ENCODE results near the gene MAP2K2. TPM values are rescaled to one million over a fixed set of nuclear protein-coding genes. Genes with fewer than 3 reads are reported as not detected.

MAP2K2 gene
- polyA plus RNA-seq, 10 donors: 84.4 to 117 (median 107) TPM

DNA sequence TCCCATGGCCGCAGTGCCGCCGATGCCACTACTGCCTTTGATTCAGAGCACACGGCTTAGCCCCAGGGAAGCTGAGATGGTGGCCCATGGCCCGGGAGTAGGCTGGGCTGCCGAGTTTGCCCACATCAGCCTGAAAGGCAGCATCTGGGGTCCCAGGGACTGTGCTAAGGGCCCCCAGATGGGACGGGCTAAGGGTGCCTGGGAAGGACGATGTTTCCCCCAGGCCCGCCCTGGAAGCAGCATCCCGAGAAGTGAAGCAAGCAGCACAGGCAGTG lies 22.5 kb downstream of the MAP2K2 start:
- DNase-seq: no peak

DNA sequence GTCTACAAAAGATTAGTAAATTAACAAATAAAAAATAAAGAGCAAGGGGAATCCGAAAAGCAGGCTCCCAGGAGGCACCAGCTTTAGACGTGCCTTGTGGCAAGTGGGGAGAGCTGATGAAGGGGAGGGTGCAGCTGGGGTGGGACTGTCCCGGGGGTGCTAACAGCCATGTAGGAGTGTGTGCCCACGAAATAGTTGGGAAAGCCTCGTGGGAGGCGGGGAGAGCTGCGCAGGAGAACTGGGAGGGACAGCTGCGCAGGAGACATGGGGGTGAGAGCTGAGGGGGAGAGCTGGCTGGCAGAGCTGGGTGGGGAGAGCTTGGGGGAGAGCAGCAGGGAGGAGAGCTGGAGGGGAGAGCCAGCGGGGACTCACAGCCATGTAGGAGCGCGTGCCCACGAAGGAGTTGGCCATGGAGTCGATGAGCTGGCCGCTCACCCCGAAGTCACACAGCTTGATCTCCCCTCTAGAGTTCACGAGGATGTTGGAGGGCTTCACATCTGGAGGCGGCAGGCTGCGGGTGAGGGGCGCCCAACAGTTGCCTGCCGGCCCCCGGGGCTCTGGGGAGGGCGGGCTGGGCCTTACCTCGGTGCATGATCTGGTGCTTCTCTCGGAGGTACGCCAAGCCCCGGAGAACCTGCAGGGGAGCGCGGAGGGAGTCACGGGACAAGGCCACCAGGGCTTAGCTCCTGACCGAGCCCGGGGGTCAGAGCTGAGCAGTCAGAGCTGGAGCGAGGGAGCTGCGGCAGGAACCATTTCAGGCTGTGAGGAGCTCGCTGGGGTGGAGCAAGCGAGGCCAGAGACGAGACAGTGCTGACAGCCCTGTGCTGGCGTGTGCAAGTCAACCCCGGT lies 23.1 kb downstream of the MAP2K2 start:
- no peak for DNase-seq

GRCh38 chr19:4099041-4099764 lies 24.7 kb downstream of the MAP2K2 start:
- DNase-seq: no peak

DNA sequence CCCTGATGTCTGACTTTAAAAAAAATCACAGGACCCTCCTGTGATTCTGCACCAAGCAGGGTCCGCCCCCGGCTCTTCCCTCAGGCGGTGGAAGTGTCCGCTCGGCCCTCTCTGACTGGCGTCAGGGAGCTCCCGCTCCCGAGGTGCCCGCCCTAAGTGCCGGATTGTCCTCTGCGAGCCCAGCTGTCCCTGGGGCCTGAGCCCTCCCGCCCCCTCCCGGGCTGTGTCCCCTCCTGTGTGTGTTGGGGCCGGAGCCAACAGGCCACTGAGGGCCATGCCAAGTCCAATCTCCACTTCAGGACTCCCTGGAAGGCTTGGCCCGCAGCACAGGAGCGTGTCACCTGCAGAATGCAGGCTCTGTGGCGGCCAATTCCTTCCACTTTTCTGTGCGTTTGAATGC lies 25.4 kb downstream of the MAP2K2 start:
- peak in 1 of 3 donors; percentile 23 for DNase-seq

- DNase-seq: no peak
Observed at GRCh38 chr19:4097501-4097900, 26.4 kb downstream of the MAP2K2 start.

- no peak for DNase-seq
Observed at GRCh38 chr19:4096049-4096892, 27.7 kb downstream of the MAP2K2 start.

DNA sequence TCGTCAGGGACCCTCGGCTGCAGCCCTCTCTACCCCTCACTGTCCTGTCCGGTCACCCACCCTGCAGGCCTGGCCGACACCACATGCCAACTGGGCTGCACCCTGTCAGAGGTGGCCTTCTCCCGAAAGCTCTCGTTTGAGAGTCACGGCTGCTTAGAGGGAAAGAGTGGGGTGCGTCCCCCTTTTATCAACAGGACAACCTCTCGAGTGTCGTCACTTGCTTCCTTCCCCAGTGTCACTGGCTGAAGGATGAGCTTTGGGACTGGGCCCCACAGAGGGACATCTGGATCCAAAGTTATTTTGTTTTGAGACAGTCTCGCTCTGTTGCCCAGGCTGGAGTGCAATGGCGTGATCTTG lies 28.5 kb downstream of the MAP2K2 start:
- no peak for DNase-seq

DNA sequence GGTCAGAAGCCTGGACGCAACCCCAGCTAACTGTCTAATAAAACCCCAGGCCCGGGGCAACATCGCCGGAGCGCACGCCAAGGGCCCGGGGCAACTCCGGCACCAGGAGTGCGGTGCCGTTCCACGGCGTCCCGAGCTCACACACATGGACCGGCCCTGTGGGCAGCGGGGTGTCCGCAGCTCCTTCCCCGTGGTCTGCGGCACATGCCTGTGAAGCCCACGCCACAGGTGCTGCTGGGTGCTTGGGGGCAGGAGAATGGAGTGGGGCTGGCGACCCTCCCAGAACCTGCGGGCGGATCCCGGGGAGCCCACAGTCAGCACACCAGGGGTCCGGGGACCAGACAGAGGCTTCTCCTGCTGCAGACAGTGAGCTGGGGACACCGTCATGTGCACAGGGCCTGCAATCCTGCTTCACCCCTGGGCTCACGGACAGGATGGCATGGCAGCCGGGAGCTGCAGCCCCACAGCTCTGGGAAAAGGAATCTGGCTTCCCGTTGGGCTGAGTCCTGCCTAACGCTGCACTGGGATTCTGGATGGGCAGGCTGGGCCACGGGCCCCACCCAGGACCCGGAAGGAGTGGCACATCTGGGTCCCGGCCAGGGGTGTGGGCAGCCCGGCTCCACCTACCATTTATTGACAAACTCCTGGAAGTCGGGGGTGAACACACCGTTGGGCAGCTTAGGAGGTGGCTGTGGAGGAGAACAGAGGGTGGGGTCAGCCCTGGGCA lies 29.0 kb downstream of the MAP2K2 start:
- DNase-seq: no peak

- DNase-seq: no peak
Observed at GRCh38 chr19:4094291-4094690, 29.6 kb downstream of the MAP2K2 start.

GRCh38 chr19:4093643-4094175 lies 30.2 kb downstream of the MAP2K2 start:
- DNase-seq: no peak

- no peak for DNase-seq
Observed at GRCh38 chr19:4090356-4091220, 33.3 kb downstream of the MAP2K2 start.

DNA sequence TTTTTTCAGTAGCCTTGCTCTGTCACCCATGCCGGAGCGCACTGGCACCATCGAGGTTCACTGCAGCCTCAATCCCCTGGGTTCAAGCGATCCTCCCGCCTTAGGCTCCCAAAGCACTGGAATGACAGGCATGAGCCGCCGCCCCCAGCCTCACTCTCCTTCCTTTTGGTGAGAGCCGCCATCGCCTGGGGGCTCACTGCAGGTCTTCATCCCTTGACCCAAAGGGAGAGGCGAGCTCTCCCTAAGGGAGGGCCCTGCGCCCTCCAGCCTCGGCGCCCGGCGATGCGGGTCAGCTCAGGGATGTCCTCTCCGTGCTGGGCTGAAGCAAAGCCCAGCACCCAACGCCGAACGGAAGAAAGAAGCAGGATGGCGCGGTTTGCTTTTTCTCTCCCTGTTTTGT lies 34.0 kb downstream of the MAP2K2 start:
- DNase-seq: no peak

DNA sequence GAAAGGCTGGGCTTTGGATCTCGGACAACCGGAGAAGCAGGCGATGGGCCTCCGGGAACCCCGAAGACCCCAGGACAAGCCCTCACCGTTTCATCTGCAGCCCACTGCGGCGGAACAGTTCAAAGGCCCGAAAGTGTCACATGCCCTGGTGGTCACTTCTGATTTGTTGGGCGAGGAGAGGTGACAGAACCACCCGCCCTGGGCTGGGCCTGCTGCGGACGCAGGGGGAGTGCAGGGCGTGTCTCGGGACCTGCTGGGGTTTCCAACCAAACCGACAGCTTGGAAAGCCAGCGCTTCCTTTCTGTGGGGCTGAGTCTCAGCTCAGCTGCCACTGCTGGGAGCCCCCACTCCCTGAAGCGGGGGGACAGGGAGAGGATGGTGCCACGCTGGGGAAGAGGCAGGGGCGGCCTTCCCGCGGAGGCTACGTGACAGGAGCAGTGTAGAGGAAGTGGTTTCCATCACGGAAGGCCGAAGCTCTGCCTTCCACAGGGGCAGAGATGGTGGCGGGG lies 34.5 kb downstream of the MAP2K2 start:
- DNase-seq: no peak

GRCh38 chr19:4088975-4089374 lies 34.9 kb downstream of the MAP2K2 start:
- DNase-seq: no peak

DNA sequence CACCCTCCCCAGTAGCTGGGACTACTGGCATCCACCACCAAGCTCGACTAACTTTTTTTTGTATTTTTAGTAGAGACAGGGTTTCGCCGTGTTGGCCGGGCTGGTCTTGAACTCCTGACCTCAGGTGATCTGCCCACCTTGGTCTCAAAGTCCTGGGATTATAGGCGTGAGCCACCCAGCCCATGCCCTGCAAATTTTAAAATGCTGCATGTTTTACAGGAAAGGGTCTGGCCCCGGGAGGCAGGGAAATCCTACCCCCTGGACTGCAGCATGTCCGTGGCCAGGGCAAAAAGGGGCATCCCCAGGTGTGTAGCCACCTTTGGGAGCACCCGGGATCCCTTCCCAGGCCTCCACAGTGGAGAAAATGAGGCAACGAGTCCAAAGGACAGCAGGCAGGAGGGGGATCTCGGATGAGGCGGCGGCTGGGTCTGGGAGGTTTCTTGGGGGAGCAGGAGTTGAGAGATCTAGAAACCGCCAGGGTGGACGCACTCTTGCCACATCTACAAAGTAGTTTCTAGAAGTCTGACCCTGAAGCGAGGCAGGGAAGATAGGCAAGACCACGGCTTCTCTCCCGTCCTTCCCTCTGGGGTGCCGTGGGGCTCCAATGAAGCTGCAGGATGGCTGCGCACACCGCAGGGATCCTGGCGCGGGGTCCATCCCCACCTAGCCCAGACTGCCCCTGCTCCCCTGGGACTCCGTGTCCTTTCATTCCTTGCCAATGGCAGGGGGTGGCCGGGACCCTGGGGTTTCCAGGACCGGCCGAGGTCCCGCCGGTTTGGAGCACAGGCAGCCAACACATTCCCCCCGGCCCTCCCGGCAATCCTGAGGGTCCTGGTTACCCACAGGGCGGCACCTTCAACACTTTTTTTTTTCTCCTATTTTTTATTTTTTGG lies 35.9 kb downstream of the MAP2K2 start:
- no peak for DNase-seq

DNA sequence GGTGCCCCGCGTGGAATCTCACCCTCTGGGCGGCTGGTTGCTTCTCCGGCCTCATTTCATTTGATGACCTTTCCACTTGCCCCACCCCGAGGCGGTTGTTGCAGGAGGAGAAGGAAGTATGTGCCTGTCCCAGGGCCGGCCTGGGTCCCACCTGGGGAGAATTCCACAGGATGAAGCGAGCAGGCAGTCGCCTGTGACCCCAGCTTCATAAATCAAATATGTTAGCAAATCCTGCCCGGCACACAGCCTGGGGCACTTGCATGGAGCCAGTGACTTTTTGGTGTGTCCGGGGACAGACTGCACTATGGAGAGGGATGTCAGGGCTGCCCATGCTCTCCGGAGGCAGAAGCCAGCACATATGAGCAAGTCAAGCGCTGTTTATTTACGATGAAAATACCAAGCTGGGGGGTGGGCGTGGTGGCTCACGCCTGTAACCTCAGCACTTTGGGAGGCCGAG lies 37.5 kb downstream of the MAP2K2 start:
- DNase-seq: no peak

GRCh38 chr19:4084547-4084877 lies 39.4 kb downstream of the MAP2K2 start:
- no peak for DNase-seq

GRCh38 chr19:4083677-4084546 lies 40.0 kb downstream of the MAP2K2 start:
- DNase-seq: peak in 1 of 3 donors; percentile 81
